Measurements from ENCODE around the gene DENND1B.

Gene DENND1B

DNA sequence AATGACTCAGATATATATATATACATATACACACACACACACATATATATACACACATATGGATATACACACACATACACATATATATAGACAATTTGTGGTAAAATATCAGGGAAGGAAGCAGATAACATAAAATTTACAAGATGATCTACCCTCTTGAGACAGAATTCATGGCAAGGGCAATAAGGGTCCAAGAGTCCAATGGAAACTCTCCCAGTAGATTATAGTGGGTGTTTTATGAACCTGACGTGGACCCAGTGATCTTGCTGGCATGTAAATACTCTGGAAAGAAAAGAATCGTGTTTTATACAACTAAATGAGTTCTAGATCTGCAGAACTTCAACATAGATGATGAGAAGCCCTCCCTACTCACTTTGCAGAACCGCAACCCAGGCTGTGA lies 49.3 kb downstream of the DENND1B start:
- Histone ChIP-seq H3K27ac (ENCODE audit: low read length) (no peak overlapping the region), H3K4me2 (ENCODE audit: low read depth, low read length) (no peak overlapping the region), H3K4me1 (ENCODE audit: low read length) (no peaks in the 10 kb centered on the region), H3F3A (ENCODE audit: insufficient read depth, low read length) (no peaks in the 10 kb centered on the region), H3K9ac (ENCODE audit: low read length) (no peak overlapping the region), H4K20me1 (ENCODE audit: insufficient read depth, low read length) (no peaks in the 10 kb centered on the region; the same call in 1 of the 2 replicates), H3K9me2 (replicated peaks; ENCODE audit: insufficient read depth, low read length) (no peaks in the 10 kb centered on the region), H2AFZ (ENCODE audit: low read length) (no peak overlapping the region), H3K27me3 (replicated peaks; ENCODE audit: insufficient read depth, low read length) (no peaks in the 10 kb centered on the region), H3K79me2 (ENCODE audit: low read length) (peaks cover 95% of the 10 kb centered on the region), H3K4me3 (ENCODE audit: low read length) (no peak overlapping the region), H3K9me3 (replicated peaks; ENCODE audit: insufficient read depth, low read length) (no peaks in the 10 kb centered on the region), H3K36me3 (replicated peaks; ENCODE audit: insufficient read depth, low read length) (peaks cover 12% of the 10 kb centered on the region)
- DNase-seq = no peak
- TF ChIP-seq EZH2 (optimal IDR thresholded peaks at IDR 0.05; ENCODE audit: low read depth, low read length) (no peak), EZH2phosphoT487 (IDR thresholded peaks at IDR 0.05; ENCODE audit: low read length) (no peak)
- TF ChIP-seq, protein P1, sequence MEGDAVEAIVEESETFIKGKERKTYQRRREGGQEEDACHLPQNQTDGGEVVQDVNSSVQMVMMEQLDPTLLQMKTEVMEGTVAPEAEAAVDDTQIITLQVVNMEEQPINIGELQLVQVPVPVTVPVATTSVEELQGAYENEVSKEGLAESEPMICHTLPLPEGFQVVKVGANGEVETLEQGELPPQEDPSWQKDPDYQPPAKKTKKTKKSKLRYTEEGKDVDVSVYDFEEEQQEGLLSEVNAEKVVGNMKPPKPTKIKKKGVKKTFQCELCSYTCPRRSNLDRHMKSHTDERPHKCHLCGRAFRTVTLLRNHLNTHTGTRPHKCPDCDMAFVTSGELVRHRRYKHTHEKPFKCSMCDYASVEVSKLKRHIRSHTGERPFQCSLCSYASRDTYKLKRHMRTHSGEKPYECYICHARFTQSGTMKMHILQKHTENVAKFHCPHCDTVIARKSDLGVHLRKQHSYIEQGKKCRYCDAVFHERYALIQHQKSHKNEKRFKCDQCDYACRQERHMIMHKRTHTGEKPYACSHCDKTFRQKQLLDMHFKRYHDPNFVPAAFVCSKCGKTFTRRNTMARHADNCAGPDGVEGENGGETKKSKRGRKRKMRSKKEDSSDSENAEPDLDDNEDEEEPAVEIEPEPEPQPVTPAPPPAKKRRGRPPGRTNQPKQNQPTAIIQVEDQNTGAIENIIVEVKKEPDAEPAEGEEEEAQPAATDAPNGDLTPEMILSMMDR (IDR thresholded peaks at IDR 0.05; ENCODE audit: low read length) = no peak

DNA sequence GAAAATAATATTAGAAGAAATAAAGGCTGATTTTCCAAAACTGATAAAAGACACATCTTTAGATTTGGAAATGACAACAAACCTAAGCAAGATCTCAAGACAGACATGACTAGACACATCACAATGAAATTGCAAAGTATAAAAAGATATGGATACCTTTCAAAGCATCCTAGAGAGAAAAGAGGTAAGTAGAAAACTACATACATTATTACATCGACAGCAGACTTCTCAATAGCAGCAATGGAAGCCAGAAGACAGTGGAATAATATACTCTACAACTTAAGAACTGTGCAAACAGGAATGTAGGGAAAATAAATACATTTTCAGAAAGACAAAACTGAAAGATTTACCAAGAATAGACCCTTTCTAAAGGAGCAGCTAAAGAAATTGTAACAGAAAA lies 50.2 kb downstream of the DENND1B start:
- no peak overlapping the region for H3K4me3 ChIP-seq (ENCODE audit: low read length)
- H4K20me1 ChIP-seq (ENCODE audit: insufficient read depth, low read length) = no peaks in the 10 kb centered on the region
- no peak overlapping the region for H3K9ac ChIP-seq (ENCODE audit: low read length)
- no peaks in the 10 kb centered on the region for H3F3A ChIP-seq (ENCODE audit: insufficient read depth, low read length)
- no peaks in the 10 kb centered on the region for H3K4me1 ChIP-seq (ENCODE audit: low read length)
- no peak for TF ChIP-seq EZH2phosphoT487 (IDR thresholded peaks at IDR 0.05; ENCODE audit: low read length)
- TF ChIP-seq, protein P1 (IDR thresholded peaks at IDR 0.05; ENCODE audit: low read length) = no peak
- TF ChIP-seq EZH2 (optimal IDR thresholded peaks at IDR 0.05; ENCODE audit: low read depth, low read length) = no peak
- no peaks in the 10 kb centered on the region for H3K9me3 ChIP-seq (replicated peaks; ENCODE audit: insufficient read depth, low read length)
- H3K36me3 ChIP-seq (replicated peaks; ENCODE audit: insufficient read depth, low read length) = peaks cover 12% of the 10 kb centered on the region
- no peak overlapping the region for H3K27ac ChIP-seq (ENCODE audit: low read length)
- H3K79me2 ChIP-seq (ENCODE audit: low read length) = peaks cover 95% of the 10 kb centered on the region
- DNase-seq = no peak
- H3K9me2 ChIP-seq (replicated peaks; ENCODE audit: insufficient read depth, low read length) = no peaks in the 10 kb centered on the region
- no peak overlapping the region for H2AFZ ChIP-seq (ENCODE audit: low read length)
- no peak overlapping the region for H3K4me2 ChIP-seq (ENCODE audit: low read depth, low read length)
- no peaks in the 10 kb centered on the region for H3K27me3 ChIP-seq (replicated peaks; ENCODE audit: insufficient read depth, low read length)

GRCh38 chr1:197715806-197716205 lies 59.5 kb downstream of the DENND1B start:
- no peaks in the 10 kb centered on the region for H3K36me3 ChIP-seq (replicated peaks; ENCODE audit: insufficient read depth, low read length)
- no peaks in the 10 kb centered on the region for H3K9me2 ChIP-seq (replicated peaks; ENCODE audit: insufficient read depth, low read length)
- no peak for DNase-seq
- TF ChIP-seq EZH2 (optimal IDR thresholded peaks at IDR 0.05; ENCODE audit: low read depth, low read length) (no peak), EZH2phosphoT487 (IDR thresholded peaks at IDR 0.05; ENCODE audit: low read length) (no peak)
- TF ChIP-seq, protein P1 (IDR thresholded peaks at IDR 0.05; ENCODE audit: low read length) = no peak
- no peaks in the 10 kb centered on the region for H3K4me1 ChIP-seq (ENCODE audit: low read length)
- H3K79me2 ChIP-seq (ENCODE audit: low read length) = peaks cover 49% of the 10 kb centered on the region
- no peak overlapping the region for H2AFZ ChIP-seq (ENCODE audit: low read length)
- H4K20me1 ChIP-seq (ENCODE audit: insufficient read depth, low read length) = no peaks in the 10 kb centered on the region
- no peak overlapping the region for H3K4me2 ChIP-seq (ENCODE audit: low read depth, low read length)
- no peak overlapping the region for H3K27ac ChIP-seq (ENCODE audit: low read length)
- H3K4me3 ChIP-seq (ENCODE audit: low read length) = no peak overlapping the region
- H3F3A ChIP-seq (ENCODE audit: insufficient read depth, low read length) = no peaks in the 10 kb centered on the region
- no peak overlapping the region for H3K9ac ChIP-seq (ENCODE audit: low read length)
- H3K9me3 ChIP-seq (replicated peaks; ENCODE audit: insufficient read depth, low read length) = no peaks in the 10 kb centered on the region
- no peaks in the 10 kb centered on the region for H3K27me3 ChIP-seq (replicated peaks; ENCODE audit: insufficient read depth, low read length)

All from MM.1S (cell line).